Omental fat pad (tissue), 4 donors: Measurements from ENCODE around the gene SRGAP1. TPM values are rescaled to one million over a fixed set of nuclear protein-coding genes. Genes with fewer than 3 reads are reported as not detected.

Source experiments
- ATAC-seq: fragments of 150-250 bp; one replicate; pipeline ENCODE4 v1.9.1; 2016; ENCODE audit warnings: mild to moderate bottlenecking, moderate library complexity; ENCODE audit not compliant: low FRiP score
- DNase-seq: peaks from one replicate; pipeline ENCODE4 v3.0.0-alpha.2; 2019; ENCODE audit warnings: low spot score
- total RNA-seq, 4 donors: library from RNA; depleted of rRNA; stranded (reverse); fragments of >200 nt; gene quantifications; one replicate each; pipeline ENCODE4 v1.1.0, GENCODE V29; 2016
- TF ChIP-seq, protein P1 (sequence below), 3 donors: fragments of 450-650 bp; IDR thresholded peaks; one replicate each; pipeline ENCODE4 v1.5.1; 2016 to 2017; ENCODE audit warnings: antibody characterized with exemption in 3 of 3, mild to moderate bottlenecking in 3 of 3, moderate library complexity in 2 of 3

SRGAP1 gene
- total RNA-seq, 4 donors from 2014 or later = 10.6 to 69.1 (median 12.9) TPM

DNA sequence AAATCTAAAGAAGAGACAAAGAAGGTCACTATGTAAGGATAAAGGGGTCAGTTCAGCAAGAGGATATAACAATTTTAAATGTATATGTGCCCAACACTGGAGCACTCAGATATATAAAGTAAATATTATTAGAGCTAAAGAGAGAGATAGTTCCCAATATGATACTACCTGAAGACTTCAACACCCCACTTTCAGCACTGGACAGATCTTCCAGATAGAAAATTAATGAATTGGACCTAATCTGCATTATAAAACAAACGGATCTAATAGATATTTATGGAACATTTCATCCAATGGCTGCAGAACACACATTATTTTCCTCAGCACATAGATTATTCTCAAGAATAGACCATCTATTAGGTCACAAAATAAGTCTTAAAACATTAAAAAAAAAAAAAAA, 24.1 kb upstream of the SRGAP1 start:
- no peak for DNase-seq
- ATAC-seq = no peak
- TF ChIP-seq, protein P1, sequence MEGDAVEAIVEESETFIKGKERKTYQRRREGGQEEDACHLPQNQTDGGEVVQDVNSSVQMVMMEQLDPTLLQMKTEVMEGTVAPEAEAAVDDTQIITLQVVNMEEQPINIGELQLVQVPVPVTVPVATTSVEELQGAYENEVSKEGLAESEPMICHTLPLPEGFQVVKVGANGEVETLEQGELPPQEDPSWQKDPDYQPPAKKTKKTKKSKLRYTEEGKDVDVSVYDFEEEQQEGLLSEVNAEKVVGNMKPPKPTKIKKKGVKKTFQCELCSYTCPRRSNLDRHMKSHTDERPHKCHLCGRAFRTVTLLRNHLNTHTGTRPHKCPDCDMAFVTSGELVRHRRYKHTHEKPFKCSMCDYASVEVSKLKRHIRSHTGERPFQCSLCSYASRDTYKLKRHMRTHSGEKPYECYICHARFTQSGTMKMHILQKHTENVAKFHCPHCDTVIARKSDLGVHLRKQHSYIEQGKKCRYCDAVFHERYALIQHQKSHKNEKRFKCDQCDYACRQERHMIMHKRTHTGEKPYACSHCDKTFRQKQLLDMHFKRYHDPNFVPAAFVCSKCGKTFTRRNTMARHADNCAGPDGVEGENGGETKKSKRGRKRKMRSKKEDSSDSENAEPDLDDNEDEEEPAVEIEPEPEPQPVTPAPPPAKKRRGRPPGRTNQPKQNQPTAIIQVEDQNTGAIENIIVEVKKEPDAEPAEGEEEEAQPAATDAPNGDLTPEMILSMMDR (IDR thresholded peaks at IDR 0.05) = no peak

DNA sequence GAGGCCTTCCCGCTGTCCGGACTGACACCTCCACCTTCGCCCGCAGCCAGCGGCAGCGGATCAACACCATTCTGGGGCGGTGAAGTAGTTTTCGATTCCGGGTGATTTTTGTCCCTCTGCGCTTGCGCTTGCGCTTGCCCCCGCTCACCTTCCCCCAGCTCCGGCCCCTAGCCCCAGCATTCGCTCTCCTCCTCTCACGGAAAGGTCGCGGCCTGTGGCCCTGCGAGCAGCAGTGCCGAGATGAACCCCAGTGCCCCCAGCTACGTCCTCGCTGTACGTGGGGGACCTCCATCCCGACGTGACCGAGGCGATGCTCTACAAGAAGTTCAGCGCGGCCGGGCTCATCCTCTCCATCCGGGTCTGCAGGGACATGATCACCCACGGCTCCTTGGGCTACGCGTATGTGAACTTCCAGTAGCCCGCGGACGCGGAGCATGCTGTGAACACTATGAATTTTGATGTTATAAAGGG, 22.7 kb upstream of the SRGAP1 start:
- TF ChIP-seq, protein P1 (IDR thresholded peaks at IDR 0.05) = no peak
- peak; percentile 42 for ATAC-seq
- DNase-seq = no peak

DNA sequence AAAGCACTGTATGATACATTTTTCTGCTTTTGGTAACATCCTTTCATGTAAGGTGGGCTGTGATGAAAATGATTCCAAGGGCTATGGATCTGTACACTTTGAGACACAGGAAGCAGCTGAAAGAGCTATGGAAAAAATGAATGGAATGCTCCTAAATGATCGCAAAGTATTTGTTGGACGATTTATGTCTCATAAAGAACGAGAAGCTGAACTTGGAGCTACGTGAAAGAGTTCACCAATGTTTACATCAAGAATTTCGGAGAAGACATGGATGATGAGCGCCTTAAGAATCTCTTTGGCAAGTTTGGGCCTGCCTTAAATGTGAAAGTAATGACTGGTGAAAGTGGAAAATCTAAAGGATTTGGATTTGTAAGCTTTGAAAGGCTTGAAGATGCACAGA, 22.1 kb upstream of the SRGAP1 start:
- TF ChIP-seq, protein P1 (IDR thresholded peaks at IDR 0.05) = no peak
- DNase-seq = no peak
- peak; percentile 24 for ATAC-seq

DNA sequence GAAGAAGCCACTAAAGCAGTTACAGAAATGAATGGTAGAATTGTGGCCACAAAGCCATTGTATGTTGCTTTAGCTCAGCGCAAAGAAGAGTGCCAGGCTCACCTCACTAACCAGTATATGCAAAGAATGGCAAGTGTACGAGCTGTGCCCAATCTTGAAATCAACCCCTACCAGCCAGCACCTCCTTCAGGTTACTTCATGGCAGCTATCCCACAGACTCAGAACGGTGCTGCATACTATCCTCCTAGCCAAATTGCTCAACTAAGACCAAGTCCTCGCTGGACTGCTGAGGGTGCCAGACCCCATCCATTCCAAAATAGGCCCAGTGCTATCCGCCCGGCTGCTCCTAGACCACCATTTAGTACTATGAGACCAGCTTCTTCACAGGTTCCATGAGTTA, 21.5 kb upstream of the SRGAP1 start:
- ATAC-seq = no peak
- no peak for DNase-seq
- TF ChIP-seq, protein P1 (IDR thresholded peaks at IDR 0.05) = no peak

DNA sequence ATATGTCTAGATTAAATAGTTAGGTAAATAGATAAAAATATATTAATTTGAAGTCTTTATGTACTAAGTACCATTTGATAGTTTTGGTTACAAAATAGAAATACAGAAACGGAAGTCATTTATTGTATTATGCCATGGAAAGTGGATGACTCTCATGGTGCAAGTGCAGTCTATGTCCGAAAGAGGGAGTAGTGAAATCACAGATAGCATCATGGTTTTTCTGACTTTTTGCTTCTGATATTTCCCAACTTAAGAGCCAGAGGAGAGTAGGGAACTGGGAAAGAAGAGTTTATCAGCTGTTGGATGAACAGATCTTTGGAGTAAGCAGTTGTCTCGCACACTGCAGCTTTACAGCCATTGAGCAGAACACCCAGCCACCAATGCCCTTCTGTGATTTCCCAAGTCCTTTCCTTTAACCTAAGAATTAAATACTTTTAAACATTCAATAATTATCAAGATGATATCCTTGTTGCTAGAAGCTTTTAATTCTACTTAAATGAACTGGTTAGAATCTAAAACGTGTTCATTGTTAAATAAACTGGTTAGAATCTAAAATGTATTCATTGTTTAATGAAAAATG, 18.4 kb upstream of the SRGAP1 start:
- TF ChIP-seq, protein P1 (IDR thresholded peaks at IDR 0.05) = no peak
- no peak for DNase-seq
- ATAC-seq = peak; percentile 69

DNA sequence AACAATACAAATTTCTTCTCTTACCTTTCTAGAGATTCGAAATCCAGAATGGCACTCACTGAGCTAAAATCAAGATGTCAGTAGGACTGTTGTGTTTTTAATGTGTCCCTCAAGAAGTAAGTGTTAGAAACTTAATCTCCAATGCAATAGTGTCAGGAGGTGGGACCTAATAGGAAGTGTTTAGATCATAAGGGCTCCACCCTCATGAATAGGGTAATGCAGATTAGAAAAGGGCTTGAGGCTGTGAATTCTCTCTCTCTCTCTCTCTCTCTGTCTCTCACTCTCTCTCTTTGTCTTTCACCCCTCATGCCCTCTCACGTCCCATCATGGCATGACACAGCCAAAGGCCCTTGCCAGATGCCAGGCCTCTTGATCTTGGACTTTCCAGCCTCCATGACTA, 15.6 kb upstream of the SRGAP1 start:
- ATAC-seq (no peak), DNase-seq (no peak)
- TF ChIP-seq, protein P1 (IDR thresholded peaks at IDR 0.05) = no peak

DNA sequence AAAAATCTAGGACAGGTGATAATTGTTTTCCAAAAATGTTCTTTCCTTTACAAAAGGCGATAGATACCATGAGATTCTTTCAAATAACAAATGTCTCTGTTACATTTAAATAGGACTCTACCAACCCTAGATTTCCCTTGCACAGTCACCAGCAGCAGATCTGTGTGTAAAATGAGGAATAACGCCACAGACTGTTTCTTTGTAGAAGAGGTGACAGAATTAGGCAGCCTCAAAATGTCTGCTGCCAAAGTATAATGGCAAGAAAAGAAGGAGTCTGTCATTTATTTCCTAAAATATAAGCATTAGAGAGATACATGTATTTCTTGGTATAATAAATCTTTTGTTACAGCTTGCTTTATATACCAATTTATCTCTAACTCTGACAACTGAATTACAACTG, 8.5 kb upstream of the SRGAP1 start:
- TF ChIP-seq, protein P1 (IDR thresholded peaks at IDR 0.05) = no peak
- DNase-seq = no peak
- no peak for ATAC-seq
